SW480 (cell line): ENCODE measurements around the gene CFAP90.

Experiments
- DNase-seq: peaks from one replicate; pipeline ENCODE4 v3.0.0-alpha.2; 2016; ENCODE audit warnings: low spot score

CFAP90 gene

GRCh38 chr5:7850395-7851239 is at the start of gene CFAP90:
TSS of gene CFAP90 (minus strand) at chr5:7851133. CDS start at chr5:7851021, 112 bp downstream.
- DNase-seq: peak; percentile 36

GRCh38 chr5:7897014-7897600 is 46.2 kb upstream of the CFAP90 start:
- DNase-seq: peak; percentile 45

GRCh38 chr5:7894860-7895259 is 43.9 kb upstream of the CFAP90 start:
- DNase-seq: no peak

GRCh38 chr5:7894439-7894838 is 43.5 kb upstream of the CFAP90 start:
- no peak for DNase-seq

GRCh38 chr5:7888901-7889300 is 38.0 kb upstream of the CFAP90 start:
- DNase-seq: no peak

GRCh38 chr5:7886849-7887475 is 36.0 kb upstream of the CFAP90 start:
- DNase-seq: peak; percentile 47

GRCh38 chr5:7884491-7885267 is 33.7 kb upstream of the CFAP90 start:
- DNase-seq: no peak

GRCh38 chr5:7882926-7883325 is 32.0 kb upstream of the CFAP90 start:
- no peak for DNase-seq

GRCh38 chr5:7881816-7882215 is 30.9 kb upstream of the CFAP90 start:
- no peak for DNase-seq

GRCh38 chr5:7881091-7881490 is 30.2 kb upstream of the CFAP90 start:
- DNase-seq: no peak

GRCh38 chr5:7878381-7878873 is 27.5 kb upstream of the CFAP90 start:
- DNase-seq: no peak

GRCh38 chr5:7877851-7878250 is 26.9 kb upstream of the CFAP90 start:
- no peak for DNase-seq

GRCh38 chr5:7876867-7877266 is 25.9 kb upstream of the CFAP90 start:
- DNase-seq: no peak

GRCh38 chr5:7875151-7875550 is 24.2 kb upstream of the CFAP90 start:
- DNase-seq: no peak

GRCh38 chr5:7874639-7875038 is 23.7 kb upstream of the CFAP90 start:
- no peak for DNase-seq

GRCh38 chr5:7873216-7873615 is 22.3 kb upstream of the CFAP90 start:
- DNase-seq: no peak

- DNase-seq: no peak
Measured at GRCh38 chr5:7872517-7873130, 21.7 kb upstream of the CFAP90 start.

- no peak for DNase-seq
Measured at GRCh38 chr5:7871653-7872052, 20.7 kb upstream of the CFAP90 start.

GRCh38 chr5:7869474-7870136 is 18.7 kb upstream of the CFAP90 start:
- no peak for DNase-seq

GRCh38 chr5:7868773-7869473 is 18.0 kb upstream of the CFAP90 start, which contains the start of the genes FASTKD3 and MTRR:
TSS of gene FASTKD3 (minus strand) at chr5:7869031. CDS start at chr5:7868083, 948 bp downstream.
TSS of gene MTRR (plus strand) at chr5:7869148. CDS start at chr5:7870795, 1,647 bp downstream.
- DNase-seq: peak; percentile 94
